Measurements from ENCODE around the gene DNAAF5.

Gene DNAAF5

DNA sequence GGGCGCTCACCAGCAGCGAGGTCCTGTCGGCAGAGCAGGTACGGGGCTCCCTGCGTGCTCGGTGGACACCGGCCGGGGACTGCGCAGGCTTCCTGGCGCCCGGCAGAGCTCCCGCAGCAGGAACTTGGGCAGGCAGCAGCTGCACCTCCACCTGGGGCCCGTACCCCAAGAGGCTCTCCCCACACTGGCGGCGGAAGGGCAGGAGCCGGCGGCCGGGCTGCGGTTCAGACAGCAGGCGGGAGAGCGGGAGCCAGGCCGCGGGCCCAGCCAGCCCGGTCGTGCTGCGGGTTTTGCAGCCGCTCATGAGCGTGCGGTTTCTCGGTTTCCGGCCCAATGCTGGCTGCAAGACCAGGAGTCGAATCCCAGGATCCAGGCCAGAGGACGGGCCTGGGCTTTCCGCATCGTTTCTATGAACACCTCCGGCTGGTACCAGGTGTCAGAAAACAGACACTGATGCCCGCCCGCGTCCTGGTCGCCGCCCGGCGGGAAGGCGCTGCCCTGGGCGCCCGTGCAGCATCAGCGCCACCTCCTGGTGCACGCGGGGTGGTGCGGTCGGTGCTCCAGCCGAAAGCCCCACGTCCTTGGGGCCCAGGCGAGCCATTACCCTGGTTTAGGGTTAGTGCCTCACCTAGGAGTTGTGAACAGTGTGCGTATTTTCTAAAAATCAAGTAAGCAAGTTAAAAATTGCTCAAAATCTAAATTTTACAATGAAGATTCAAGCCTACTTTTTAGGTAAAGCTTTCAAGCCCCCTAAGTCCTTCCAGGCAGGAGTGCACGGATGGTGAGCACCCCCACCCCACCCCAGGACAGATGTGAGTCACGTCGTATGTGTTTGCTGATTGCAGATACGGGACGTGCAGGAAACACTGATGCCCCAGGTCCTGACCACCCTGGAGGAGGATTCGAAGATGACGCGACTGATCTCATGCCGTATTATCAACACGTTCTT, 47.9 kb downstream of the DNAAF5 start:
- Mint-ChIP-seq H3K27ac (no peak overlapping the region), H3K36me3 (peaks cover 6% of the 10 kb centered on the region)

GRCh38 chr7:776381-776780, 49.9 kb downstream of the DNAAF5 start:
- no peaks in the 10 kb centered on the region for H3K4me1 Mint-ChIP-seq
- no peak overlapping the region for H3K27ac Mint-ChIP-seq
- no peaks in the 10 kb centered on the region for H3K27me3 Mint-ChIP-seq
- peaks cover 9% of the 10 kb centered on the region for H3K36me3 Mint-ChIP-seq
- H3K9me3 Mint-ChIP-seq, result no peaks in the 10 kb centered on the region
- H3K4me3 Mint-ChIP-seq, result no peak overlapping the region

More for the DNA sequence above, 47.9 kb downstream of the DNAAF5 start:
- Mint-ChIP-seq H3K4me3 (no peak overlapping the region), H3K27me3 (no peaks in the 10 kb centered on the region), H3K4me1 (no peaks in the 10 kb centered on the region), H3K9me3 (no peaks in the 10 kb centered on the region)

GRCh38 chr7:776992-777727, 50.7 kb downstream of the DNAAF5 start:
- Mint-ChIP-seq H3K4me1 (no peaks in the 10 kb centered on the region), H3K27me3 (no peaks in the 10 kb centered on the region), H3K9me3 (no peaks in the 10 kb centered on the region), H3K36me3 (peaks cover 9% of the 10 kb centered on the region), H3K4me3 (no peak overlapping the region), H3K27ac (no peak overlapping the region)

DNA sequence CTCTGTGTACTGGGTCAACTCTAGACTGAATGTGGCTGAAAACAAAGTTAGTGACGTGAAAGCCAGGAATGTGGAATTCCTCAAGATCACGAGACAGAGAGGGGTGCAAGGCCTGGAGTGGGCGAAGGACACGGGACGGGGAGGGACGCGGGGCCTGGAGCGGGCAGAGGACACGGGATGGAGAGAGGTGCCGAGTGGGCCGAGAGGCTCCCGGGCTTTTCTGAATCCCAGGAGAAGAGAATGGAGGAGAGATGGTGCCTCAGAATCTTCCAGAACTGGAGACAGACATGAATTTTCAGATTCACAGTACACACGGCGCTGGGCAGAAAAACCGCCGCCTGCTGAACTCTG, 51.2 kb downstream of the DNAAF5 start:
- H3K36me3 Mint-ChIP-seq, result peaks cover 10% of the 10 kb centered on the region
- H3K27me3 Mint-ChIP-seq, result no peaks in the 10 kb centered on the region
- no peaks in the 10 kb centered on the region for H3K4me1 Mint-ChIP-seq
- no peaks in the 10 kb centered on the region for H3K9me3 Mint-ChIP-seq
- H3K4me3 Mint-ChIP-seq, result no peak overlapping the region
- no peak overlapping the region for H3K27ac Mint-ChIP-seq

- Mint-ChIP-seq H3K4me1 (no peaks in the 10 kb centered on the region), H3K27me3 (no peaks in the 10 kb centered on the region), H3K4me3 (no peak overlapping the region), H3K36me3 (peaks cover 11% of the 10 kb centered on the region), H3K27ac (no peak overlapping the region), H3K9me3 (no peaks in the 10 kb centered on the region)
Measured at GRCh38 chr7:778271-778967, 51.9 kb downstream of the DNAAF5 start.

GRCh38 chr7:778968-779451, 52.5 kb downstream of the DNAAF5 start:
- Mint-ChIP-seq H3K36me3 (peaks cover 11% of the 10 kb centered on the region), H3K9me3 (no peaks in the 10 kb centered on the region), H3K27ac (no peak overlapping the region), H3K4me1 (no peaks in the 10 kb centered on the region), H3K4me3 (no peak overlapping the region), H3K27me3 (no peaks in the 10 kb centered on the region)

- H3K9me3 Mint-ChIP-seq, result no peaks in the 10 kb centered on the region
- H3K27me3 Mint-ChIP-seq, result no peaks in the 10 kb centered on the region
- no peaks in the 10 kb centered on the region for H3K4me1 Mint-ChIP-seq
- H3K4me3 Mint-ChIP-seq, result no peak overlapping the region
- H3K27ac Mint-ChIP-seq, result no peak overlapping the region
- H3K36me3 Mint-ChIP-seq, result peaks cover 11% of the 10 kb centered on the region
Measured at GRCh38 chr7:779480-779879, 53.0 kb downstream of the DNAAF5 start.

DNA sequence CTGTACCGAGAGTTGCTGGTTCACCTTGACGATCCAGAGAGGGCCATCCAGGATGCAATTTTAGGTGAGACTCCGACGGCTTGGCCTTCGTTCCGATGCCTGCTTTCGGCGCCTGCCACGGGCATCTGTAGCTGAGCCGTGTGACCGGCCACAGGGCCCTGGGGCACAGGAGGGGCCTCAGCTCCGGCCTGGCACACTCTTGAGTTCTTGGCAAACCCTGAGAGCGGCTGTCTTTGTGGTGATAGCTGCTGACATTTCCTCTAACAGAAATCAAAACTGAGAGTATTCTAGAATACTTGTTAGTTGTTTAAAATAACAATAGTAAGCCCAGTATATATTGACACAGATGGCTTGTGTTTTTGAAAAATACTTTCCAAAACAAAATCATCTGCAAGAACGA, 53.6 kb downstream of the DNAAF5 start:
- no peaks in the 10 kb centered on the region for H3K4me1 Mint-ChIP-seq
- no peak overlapping the region for H3K4me3 Mint-ChIP-seq
- H3K9me3 Mint-ChIP-seq, result no peaks in the 10 kb centered on the region
- H3K27ac Mint-ChIP-seq, result no peak overlapping the region
- H3K36me3 Mint-ChIP-seq, result peaks cover 11% of the 10 kb centered on the region
- H3K27me3 Mint-ChIP-seq, result no peaks in the 10 kb centered on the region

DNA sequence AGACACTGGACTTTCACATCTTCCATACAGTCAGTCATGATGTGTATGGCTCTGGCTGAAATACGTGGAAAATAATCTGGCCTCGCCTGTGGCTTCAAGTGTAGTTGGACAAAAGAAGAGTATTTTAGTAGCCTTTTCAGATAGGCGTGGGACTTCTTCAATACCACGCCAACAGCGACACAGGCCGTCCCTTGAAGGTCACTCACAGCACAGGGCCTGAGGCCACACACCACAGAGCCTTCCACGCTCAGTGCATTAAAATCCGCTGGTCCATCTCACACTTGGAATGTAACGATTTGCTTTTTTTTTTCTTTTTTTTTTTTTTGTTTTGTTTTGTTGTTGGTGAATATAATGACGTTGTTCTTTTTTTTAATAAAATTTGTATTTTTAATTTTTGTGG, 54.0 kb downstream of the DNAAF5 start:
- no peak overlapping the region for H3K4me3 Mint-ChIP-seq
- no peaks in the 10 kb centered on the region for H3K9me3 Mint-ChIP-seq
- H3K36me3 Mint-ChIP-seq, result peaks cover 9% of the 10 kb centered on the region
- no peak overlapping the region for H3K27ac Mint-ChIP-seq
- H3K4me1 Mint-ChIP-seq, result no peaks in the 10 kb centered on the region
- H3K27me3 Mint-ChIP-seq, result no peaks in the 10 kb centered on the region

- Mint-ChIP-seq H3K27ac (peak overlapping the region; percentile 31), H3K27me3 (no peaks in the 10 kb centered on the region), H3K36me3 (peaks cover 8% of the 10 kb centered on the region), H3K4me3 (no peak overlapping the region), H3K9me3 (no peaks in the 10 kb centered on the region), H3K4me1 (no peaks in the 10 kb centered on the region)
Measured at GRCh38 chr7:781186-781849, 54.8 kb downstream of the DNAAF5 start.

- no peak overlapping the region for H3K4me3 Mint-ChIP-seq
- no peaks in the 10 kb centered on the region for H3K27me3 Mint-ChIP-seq
- H3K27ac Mint-ChIP-seq, result no peak overlapping the region
- no peaks in the 10 kb centered on the region for H3K9me3 Mint-ChIP-seq
- no peaks in the 10 kb centered on the region for H3K4me1 Mint-ChIP-seq
- H3K36me3 Mint-ChIP-seq, result peaks cover 8% of the 10 kb centered on the region
Measured at GRCh38 chr7:781936-782529, 55.5 kb downstream of the DNAAF5 start.

- H3K4me1 Mint-ChIP-seq, result no peaks in the 10 kb centered on the region
- H3K36me3 Mint-ChIP-seq, result peaks cover 5% of the 10 kb centered on the region
- no peak overlapping the region for H3K27ac Mint-ChIP-seq
- H3K27me3 Mint-ChIP-seq, result no peaks in the 10 kb centered on the region
- H3K9me3 Mint-ChIP-seq, result no peaks in the 10 kb centered on the region
- H3K4me3 Mint-ChIP-seq, result no peak overlapping the region
Measured at GRCh38 chr7:782718-783449, 56.4 kb downstream of the DNAAF5 start.

DNA sequence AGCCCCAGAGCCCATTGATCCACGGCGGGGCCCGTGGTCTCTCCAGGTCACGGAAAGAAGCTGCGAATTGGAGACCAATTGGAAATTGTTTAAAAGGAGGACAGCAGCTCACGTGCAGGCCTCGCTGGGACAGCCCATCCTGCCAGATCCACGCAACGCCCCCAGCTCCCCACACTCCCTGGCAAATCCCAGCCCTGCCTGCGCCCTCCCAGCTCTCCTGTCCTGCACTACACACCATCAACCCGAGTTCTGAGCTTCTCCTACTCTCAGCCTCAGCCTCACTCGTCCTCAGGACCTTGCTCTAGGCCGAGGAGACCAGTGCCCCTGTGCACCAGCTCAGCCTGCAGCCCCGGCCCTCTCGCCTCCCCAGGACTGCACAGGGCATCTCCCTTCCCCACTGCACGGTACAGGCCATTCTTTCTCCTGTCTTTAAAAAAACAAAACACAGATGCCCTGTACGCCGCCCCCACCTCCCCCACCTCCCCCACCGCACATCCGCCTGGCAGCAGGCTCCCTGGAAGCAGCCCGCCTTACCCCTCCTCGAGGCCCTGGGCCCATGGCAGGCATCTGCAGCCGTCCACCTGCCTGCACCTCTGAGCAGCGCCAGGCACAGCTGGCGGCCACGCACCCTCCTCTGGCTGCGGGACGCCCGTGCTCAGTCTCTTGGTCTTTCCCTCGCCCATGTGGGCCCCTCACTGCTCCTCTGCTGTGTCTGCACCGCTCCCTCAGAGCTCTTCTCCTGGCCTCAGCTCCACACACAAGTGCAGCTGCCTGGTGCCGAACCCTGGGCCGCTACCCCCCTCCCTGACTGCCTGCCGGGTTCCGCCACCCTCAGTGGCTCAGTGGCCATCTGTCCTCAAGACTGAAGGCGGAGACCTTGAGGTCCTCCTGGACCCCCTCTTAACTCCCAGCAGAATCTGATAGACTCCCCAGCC, 57.3 kb downstream of the DNAAF5 start:
- Mint-ChIP-seq H3K9me3 (no peaks in the 10 kb centered on the region), H3K27ac (no peak overlapping the region), H3K36me3 (peaks cover 5% of the 10 kb centered on the region), H3K27me3 (no peaks in the 10 kb centered on the region), H3K4me1 (no peaks in the 10 kb centered on the region), H3K4me3 (no peak overlapping the region)

- H3K27ac Mint-ChIP-seq, result no peak overlapping the region
- no peak overlapping the region for H3K4me3 Mint-ChIP-seq
- H3K36me3 Mint-ChIP-seq, result peaks cover 10% of the 10 kb centered on the region
- no peaks in the 10 kb centered on the region for H3K4me1 Mint-ChIP-seq
- H3K27me3 Mint-ChIP-seq, result no peaks in the 10 kb centered on the region
- H3K9me3 Mint-ChIP-seq, result no peaks in the 10 kb centered on the region
Measured at GRCh38 chr7:784971-785370, 58.5 kb downstream of the DNAAF5 start.

Data from activated naive CD4-positive, alpha-beta T cell treated with anti-CD3 and anti-CD28 coated beads, Interleukin-2, amount 50 U/mL, for 24 hours (primary cell).